Esophagus squamous epithelium (tissue), 5 donors: ENCODE measurements around the gene GRIP1. TPM values are rescaled to one million over a fixed set of nuclear protein-coding genes. Genes with fewer than 3 reads are reported as not detected.
"Not testable (repeated sequence)": the region's sequence is repeated elsewhere in the genome, so short reads cannot be mapped to it uniquely, and the experiment has no call there.

Experiments
- DNase-seq: peaks from one replicate; lab custom pipeline; 2025; lab: John Stamatoyannopoulos, UW
- H3K27ac ChIP-seq, 4 donors: fragments of 200-600 bp; sonication (generic); one replicate each; pipeline ENCODE4 v1.5.1; 2016 to 2019; ENCODE audit warnings: mild to moderate bottlenecking in 1 of 4
- H3K27me3 ChIP-seq, 4 donors: fragments of 200-600 bp; sonication (generic); 1 replicate in 3 of 4; 2 replicates in 1 of 4; pipeline versions ENCODE4 v1.5.1 to v1.6.0; 2017 to 2021; ENCODE audit warnings: antibody characterized with exemption in 1 of 4
- H3K36me3 ChIP-seq, 3 donors: fragments of 200-600 bp; sonication (generic); one replicate each; pipeline ENCODE4 v1.5.1; 2016 to 2019
- H3K4me1 ChIP-seq, 3 donors: fragments of 200-600 bp; sonication (generic); one replicate each; pipeline ENCODE4 v1.5.1; 2017 to 2019
- H3K4me3 ChIP-seq, 4 donors: fragments of 200-600 bp; sonication (generic); 1 replicate in 3 of 4; 2 replicates in 1 of 4; pipeline ENCODE4 v1.5.1; 2016 to 2019; ENCODE audit warnings: mild to moderate bottlenecking in 2 of 4, moderate library complexity in 1 of 4
- H3K9me3 ChIP-seq, 3 donors: fragments of 200-600 bp; sonication (generic); one replicate each; pipeline ENCODE4 v1.5.1; 2016 to 2019
- POLR2A ChIP-seq, 4 donors: fragments of 450-650 bp; IDR thresholded peaks; one replicate each; pipeline ENCODE4 v1.6.1; 2017; ENCODE audit warnings: antibody characterized with exemption in 4 of 4, mild to moderate bottlenecking in 4 of 4, moderate library complexity in 3 of 4
- WGBS, 2 donors: methylation state at CpG; one replicate each; pipeline ENCODE4 v1.1.5; 2018; 5-methylcytosine and 5-hydroxymethylcytosine counted together
- intact Hi-C: fragments of 100-400 bp; cut with DNase I; formaldehyde crosslinking; loops from one replicate; pipeline ENCODE4 v1.15.0; 2022
- total RNA-seq, 4 donors: library from RNA; depleted of rRNA; stranded (reverse); fragments of >200 nt; gene quantifications; one replicate each; pipeline ENCODE4 v1.1.0, GENCODE V29; 2016
- TF ChIP-seq, protein P1 (sequence below), 6 experiments: fragments of 450-650 bp in 4 of 6; fragments of 200-600 bp in 2 of 6; sonication (generic) in 2 of 6; IDR thresholded peaks; one replicate each; pipeline ENCODE4 v1.5.1; 2016 to 2019; ENCODE audit warnings: antibody characterized with exemption in 6 of 6, mild to moderate bottlenecking in 4 of 6, moderate library complexity in 4 of 6
- donor health status: DM: yes; HTN: yes; CAD: no.

Gene GRIP1
- total RNA-seq, 4 donors from 2014 or later = 4.9 to 15.9 (median 11.0) TPM

DNA sequence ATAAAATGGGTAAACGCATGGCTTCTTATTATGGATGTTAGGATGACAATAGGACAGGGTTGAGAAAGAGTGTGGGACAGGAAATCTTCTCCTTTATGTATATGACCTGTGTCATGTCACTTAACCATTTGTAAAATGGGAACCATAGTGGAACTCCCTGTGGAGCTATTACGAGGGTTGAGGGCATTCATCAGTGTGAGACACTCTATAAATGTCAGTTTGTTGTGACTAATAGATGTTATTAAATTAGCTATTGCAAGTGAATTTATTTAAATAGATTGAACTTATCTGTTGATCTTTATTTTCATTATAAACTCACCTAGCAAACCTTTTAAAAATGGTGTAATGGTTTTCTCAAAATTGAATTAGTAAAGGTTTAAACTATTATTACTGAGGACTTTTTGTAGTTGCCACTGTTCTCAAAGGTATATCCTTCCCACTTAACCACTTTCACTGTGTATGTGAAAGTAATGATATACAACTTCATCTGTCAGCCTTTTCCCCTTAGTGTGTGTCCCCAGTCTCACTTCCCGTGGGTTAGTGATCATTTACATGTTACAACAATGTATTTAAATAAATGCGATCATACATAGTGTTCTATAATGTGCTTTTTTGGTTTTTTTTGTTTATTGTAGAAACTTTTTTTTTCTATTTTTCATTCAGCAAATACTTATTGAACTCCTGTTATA lies 359.5 kb downstream of the GRIP1 start:
- Histone ChIP-seq H3K27ac (no peak overlapping the region), H3K36me3 (peaks cover 0 to 50% (median 0%) of the 10 kb centered on the region in 3 donors), H3K27me3 (no peaks in the 10 kb centered on the region), H3K9me3 (no peaks in the 10 kb centered on the region), H3K4me1 (no peaks in the 10 kb centered on the region), H3K4me3 (no peak overlapping the region)
- DNase-seq = no peak
- TF ChIP-seq, protein P1, sequence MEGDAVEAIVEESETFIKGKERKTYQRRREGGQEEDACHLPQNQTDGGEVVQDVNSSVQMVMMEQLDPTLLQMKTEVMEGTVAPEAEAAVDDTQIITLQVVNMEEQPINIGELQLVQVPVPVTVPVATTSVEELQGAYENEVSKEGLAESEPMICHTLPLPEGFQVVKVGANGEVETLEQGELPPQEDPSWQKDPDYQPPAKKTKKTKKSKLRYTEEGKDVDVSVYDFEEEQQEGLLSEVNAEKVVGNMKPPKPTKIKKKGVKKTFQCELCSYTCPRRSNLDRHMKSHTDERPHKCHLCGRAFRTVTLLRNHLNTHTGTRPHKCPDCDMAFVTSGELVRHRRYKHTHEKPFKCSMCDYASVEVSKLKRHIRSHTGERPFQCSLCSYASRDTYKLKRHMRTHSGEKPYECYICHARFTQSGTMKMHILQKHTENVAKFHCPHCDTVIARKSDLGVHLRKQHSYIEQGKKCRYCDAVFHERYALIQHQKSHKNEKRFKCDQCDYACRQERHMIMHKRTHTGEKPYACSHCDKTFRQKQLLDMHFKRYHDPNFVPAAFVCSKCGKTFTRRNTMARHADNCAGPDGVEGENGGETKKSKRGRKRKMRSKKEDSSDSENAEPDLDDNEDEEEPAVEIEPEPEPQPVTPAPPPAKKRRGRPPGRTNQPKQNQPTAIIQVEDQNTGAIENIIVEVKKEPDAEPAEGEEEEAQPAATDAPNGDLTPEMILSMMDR (IDR thresholded peaks at IDR 0.05) = no peak
- no peak for TF ChIP-seq POLR2A (IDR thresholded peaks at IDR 0.05)
- 74 to 83% methylated on average over 4 of the region's 4 CpGs for WGBS, 2 donors
- intact Hi-C loops = no loop called here

- Histone ChIP-seq H3K4me3 (no peak overlapping the region), H3K27ac (no peak overlapping the region), H3K36me3 (peaks cover 0 to 45% (median 0%) of the 10 kb centered on the region in 3 donors), H3K27me3 (no peaks in the 10 kb centered on the region), H3K9me3 (no peaks in the 10 kb centered on the region), H3K4me1 (no peaks in the 10 kb centered on the region)
- TF ChIP-seq POLR2A (IDR thresholded peaks at IDR 0.05) = no peak
- TF ChIP-seq, protein P1 (IDR thresholded peaks at IDR 0.05) = no peak
- DNase-seq = no peak
- intact Hi-C loops = no loop called here
Observed at GRCh38 chr12:66314278-66314677, 364.6 kb downstream of the GRIP1 start.

GRCh38 chr12:66312189-66312588 lies 366.7 kb downstream of the GRIP1 start:
- WGBS, 2 donors = 45 to 74% methylated on average over 1 of the region's 1 CpG
- Histone ChIP-seq H3K36me3 (peaks cover 0 to 53% (median 0%) of the 10 kb centered on the region in 3 donors), H3K27me3 (no peaks in the 10 kb centered on the region), H3K4me3 (no peak overlapping the region), H3K27ac (no peak overlapping the region), H3K9me3 (no peaks in the 10 kb centered on the region), H3K4me1 (no peaks in the 10 kb centered on the region)
- intact Hi-C loops = no loop called here
- TF ChIP-seq, protein P1 (IDR thresholded peaks at IDR 0.05) = no peak
- TF ChIP-seq POLR2A (IDR thresholded peaks at IDR 0.05) = no peak
- no peak for DNase-seq

- 87 to 90% methylated on average over 1 of the region's 1 CpG for WGBS, 2 donors
- Histone ChIP-seq H3K4me1 (peaks cover 0 to 9% (median 0%) of the 10 kb centered on the region in 3 donors), H3K4me3 (no peak overlapping the region), H3K36me3 (peaks cover 0 to 56% (median 0%) of the 10 kb centered on the region in 3 donors), H3K27ac (no peak overlapping the region), H3K27me3 (no peaks in the 10 kb centered on the region), H3K9me3 (no peaks in the 10 kb centered on the region)
- TF ChIP-seq POLR2A (IDR thresholded peaks at IDR 0.05) = no peak
- TF ChIP-seq, protein P1 (IDR thresholded peaks at IDR 0.05) = no peak
- intact Hi-C loops = no loop called here
- no peak for DNase-seq
Observed at GRCh38 chr12:66309606-66310005, 369.3 kb downstream of the GRIP1 start.

DNA sequence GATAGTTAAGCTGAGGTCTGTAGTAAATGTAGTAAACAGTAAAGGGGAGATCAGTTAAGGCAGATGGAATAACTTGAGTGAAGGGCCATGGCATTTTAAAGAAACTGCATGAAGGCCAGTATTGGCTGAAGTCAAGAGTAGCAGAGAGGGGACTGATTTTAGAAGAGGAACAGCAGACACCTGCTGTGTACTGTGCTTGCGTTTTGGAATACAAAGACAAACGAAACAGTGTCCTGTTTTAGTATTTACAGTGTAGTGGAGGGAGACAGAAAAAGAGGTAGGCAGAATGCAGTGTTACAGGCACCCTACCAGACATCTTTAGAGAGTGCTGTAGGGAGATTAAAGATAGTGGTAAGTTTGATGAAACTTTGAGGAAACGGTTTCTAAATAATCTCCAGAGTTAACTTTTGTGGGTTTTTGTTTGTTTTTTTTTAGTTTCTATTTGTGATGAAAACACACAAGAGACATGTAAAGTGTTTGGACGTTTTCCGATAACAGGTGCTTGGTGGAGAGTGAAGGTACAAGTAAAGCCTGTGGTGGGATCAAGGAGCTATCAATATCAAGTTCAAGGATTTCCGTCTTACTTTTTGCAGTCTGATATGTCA lies 374.5 kb downstream of the GRIP1 start:
- 58 to 66% methylated on average over 6 of the region's 6 CpGs for WGBS, 2 donors
- peaks cover 0 to 31% (median 0%) of the 10 kb centered on the region in 3 donors for H3K36me3 ChIP-seq
- peaks cover 0 to 5% (median 0%) of the 10 kb centered on the region in 4 donors for H3K27me3 ChIP-seq
- peak overlapping the region in 1 of 4 donors; percentile 4 for H3K27ac ChIP-seq
- H3K4me1 ChIP-seq = peaks cover 0 to 39% (median 8%) of the 10 kb centered on the region in 3 donors
- H3K9me3 ChIP-seq = no peaks in the 10 kb centered on the region
- intact Hi-C loops = no loop called here
- DNase-seq = no peak
- H3K4me3 ChIP-seq = peak overlapping the region in 1 of 4 donors; percentile 78
- TF ChIP-seq, protein P1 (IDR thresholded peaks at IDR 0.05) = no peak
- TF ChIP-seq POLR2A (IDR thresholded peaks at IDR 0.05) = no peak

DNA sequence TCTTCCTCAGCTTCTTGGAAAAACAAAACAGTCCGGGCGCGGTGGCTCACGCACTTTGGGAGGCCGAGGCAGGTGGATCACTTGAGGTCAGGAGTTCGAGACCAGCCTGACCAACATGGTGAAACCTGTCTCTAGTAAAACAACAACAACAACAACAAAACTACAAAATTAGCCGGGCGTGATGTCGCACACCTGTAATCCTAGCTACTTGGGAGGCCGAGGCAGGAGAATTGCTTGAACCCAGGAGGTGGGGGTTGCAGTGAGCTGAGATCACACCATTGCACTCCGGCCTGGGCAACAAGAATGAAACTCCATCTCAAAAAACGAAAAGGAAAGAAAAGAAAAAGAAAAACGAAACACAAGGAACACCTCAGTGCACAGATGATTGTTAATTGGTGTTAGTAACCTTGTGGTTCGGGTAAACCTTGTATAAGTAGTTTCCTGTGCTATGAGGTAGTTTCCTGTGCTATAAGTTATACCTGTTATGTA lies 375.5 kb downstream of the GRIP1 start:
- Histone ChIP-seq H3K27ac (peak overlapping the region in 1 of 4 donors; percentile 89), H3K4me3 (peak overlapping the region; percentile 46 to 81 (median 77)), H3K36me3 (peaks cover 0 to 24% (median 0%) of the 10 kb centered on the region in 3 donors), H3K4me1 (peaks cover 0 to 39% (median 8%) of the 10 kb centered on the region in 3 donors)
- H3K9me3 ChIP-seq, DNase-seq, intact Hi-C loops, H3K27me3 ChIP-seq: not testable (repeated sequence)
- 43 to 54% methylated on average over 14 of the region's 14 CpGs for WGBS, 2 donors
